NOMO-1 (cell line): ENCODE measurements around the gene DUSP8.
"Not testable (repeated sequence)": the region's sequence is repeated elsewhere in the genome, so short reads cannot be mapped to it uniquely, and the experiment has no call there.

Source experiments
- DNase-seq, 2 experiments: peaks; one replicate each; lab custom pipeline; 2025; ENCODE audit not compliant: unreplicated experiment in 2 of 2; lab: John Stamatoyannopoulos, UW

The DUSP8 gene, protein sequence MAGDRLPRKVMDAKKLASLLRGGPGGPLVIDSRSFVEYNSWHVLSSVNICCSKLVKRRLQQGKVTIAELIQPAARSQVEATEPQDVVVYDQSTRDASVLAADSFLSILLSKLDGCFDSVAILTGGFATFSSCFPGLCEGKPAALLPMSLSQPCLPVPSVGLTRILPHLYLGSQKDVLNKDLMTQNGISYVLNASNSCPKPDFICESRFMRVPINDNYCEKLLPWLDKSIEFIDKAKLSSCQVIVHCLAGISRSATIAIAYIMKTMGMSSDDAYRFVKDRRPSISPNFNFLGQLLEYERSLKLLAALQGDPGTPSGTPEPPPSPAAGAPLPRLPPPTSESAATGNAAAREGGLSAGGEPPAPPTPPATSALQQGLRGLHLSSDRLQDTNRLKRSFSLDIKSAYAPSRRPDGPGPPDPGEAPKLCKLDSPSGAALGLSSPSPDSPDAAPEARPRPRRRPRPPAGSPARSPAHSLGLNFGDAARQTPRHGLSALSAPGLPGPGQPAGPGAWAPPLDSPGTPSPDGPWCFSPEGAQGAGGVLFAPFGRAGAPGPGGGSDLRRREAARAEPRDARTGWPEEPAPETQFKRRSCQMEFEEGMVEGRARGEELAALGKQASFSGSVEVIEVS

DNA sequence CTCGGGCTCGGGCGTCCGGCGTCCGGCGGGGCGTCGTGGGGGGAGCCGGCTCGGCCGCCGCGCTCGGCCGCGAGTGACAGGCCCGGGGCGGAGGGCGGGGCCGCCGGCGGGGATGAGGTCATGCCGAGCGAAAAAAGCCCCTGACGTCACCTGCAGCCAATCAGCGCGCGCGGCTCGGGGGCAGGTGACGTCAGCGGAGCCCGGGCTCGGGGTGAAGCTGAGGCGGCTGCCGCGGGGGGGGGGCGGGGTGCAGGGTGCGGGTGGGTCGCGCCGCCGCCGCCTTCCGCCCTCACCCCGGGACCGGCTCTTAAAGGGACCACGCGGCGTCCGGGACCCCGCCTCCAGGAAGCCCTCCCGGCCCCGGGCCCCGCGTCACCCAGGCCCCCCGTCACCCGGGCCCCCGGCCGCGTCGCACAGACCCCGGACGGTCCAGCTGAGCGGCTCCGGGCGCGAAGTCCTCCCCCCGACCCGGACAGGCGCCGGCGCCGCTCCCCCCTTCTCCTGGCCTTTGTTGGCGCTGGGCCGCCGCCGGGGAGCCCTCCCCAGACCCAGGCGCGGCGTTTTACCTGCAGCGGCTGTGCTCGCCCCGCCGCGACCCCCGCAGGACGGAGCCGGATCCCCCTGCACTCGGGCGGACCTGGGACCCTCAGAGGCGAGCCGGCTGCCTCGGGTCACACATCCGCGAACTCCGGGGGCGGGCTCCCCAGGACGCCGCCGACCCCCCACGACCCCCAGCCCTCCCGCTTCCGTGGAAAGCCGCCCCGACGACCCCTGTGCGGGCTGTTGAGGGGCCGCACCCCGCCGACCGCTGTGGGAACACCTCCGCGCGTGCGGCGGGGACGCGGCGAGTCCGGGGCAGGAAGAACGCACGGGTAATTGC, at the start of gene DUSP8:
Gene DUSP8 (minus strand): TSS at position 75 of the 880 bp plus-strand sequence. CDS start 6,445 bp downstream, outside the sequence.
- peak; percentile 50 to 64 for DNase-seq

DNA sequence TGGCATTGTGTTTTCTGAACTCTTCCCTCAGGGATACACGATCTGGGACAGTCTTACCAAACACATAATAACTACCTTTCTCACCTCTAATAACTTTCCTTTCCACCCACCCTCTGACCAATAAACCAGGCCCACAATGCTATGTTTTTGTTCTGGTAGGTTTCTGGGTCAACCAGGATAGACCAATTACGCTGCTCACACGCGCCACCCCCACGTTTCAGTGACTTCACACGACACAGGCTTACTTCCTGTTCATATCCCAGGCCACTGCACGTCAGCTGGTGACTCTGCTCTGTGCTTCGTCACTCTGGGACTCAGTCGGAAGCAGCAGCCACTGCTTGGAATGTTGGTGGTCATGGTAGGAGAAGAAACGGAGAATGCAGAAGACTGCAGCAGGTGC, 47.4 kb upstream of the DUSP8 start:
- DNase-seq, result no peak

GRCh38 chr11:1618231-1618630, 46.2 kb upstream of the DUSP8 start:
- no peak for DNase-seq

GRCh38 chr11:1608363-1608762, 36.3 kb upstream of the DUSP8 start, which contains the start of gene KRTAP5-3:
Gene KRTAP5-3, minus strand, starts transcription at chr11:1608463. Its CDS starts 78 bp downstream, at chr11:1608385.
- DNase-seq, result no peak

DNA sequence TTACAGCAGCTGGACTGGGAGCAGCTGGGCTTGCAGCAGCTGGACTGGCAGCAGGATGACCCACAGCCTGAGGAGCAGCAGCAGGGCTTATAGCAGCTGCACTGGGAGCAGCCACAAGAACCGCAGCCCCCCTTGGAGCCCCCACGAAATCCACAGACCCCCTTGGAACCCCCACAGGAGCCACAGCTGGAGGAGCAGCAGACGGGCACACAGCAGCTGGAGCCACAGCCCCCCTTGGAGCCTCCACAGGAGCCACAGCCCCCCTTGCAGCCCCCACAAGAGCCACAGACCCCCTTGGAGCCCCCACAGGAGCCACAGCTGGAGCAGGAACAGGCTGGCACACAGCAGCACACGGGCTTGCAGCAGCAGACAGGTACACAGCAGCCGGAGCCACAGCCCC, 35.8 kb upstream of the DUSP8 start:
- DNase-seq, result not testable (repeated sequence)

- not testable (repeated sequence) for DNase-seq
Observed at GRCh38 chr11:1607156-1607845, 35.2 kb upstream of the DUSP8 start.

- peak; percentile 10 to 63 for DNase-seq
Observed at GRCh38 chr11:1605923-1606322, 33.9 kb upstream of the DUSP8 start.

GRCh38 chr11:1604711-1605110, 32.6 kb upstream of the DUSP8 start:
- no peak for DNase-seq

- DNase-seq, result no peak
Observed at GRCh38 chr11:1604181-1604580, 32.1 kb upstream of the DUSP8 start.

DNA sequence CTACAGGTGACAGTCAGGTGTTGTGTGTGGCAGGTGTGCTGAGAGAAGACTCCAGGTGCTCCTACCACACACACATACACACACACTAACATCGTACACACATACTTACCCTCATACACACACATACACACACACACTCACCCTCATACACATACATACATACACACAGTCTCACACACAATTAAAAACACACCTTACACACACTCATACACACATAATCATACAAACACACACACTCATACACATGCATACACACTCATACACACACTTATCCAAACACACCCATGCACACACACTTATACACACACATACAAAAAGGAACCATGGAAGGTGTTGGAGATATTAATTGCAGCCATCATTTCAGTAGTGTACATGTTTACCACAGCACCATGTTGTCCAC, 31.6 kb upstream of the DUSP8 start:
- no peak for DNase-seq

DNA sequence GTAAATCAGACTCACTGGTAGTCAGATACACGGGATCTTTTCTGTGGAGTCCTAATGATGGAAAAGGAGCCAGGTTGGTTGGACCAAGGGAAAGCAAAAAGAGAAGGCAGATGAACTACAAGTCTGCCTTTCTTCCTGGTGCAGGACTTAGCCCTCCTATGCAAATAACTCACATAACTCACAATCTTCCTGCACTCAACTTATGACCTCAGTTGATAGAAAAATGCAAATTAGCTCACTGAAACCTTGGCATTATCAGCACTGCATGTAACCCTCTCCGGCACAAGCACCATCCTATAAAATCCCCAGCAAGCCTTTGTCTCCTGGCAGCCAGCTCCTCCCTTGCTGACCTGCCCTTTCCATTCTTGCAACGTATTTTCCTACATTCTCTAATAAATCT, 29.6 kb upstream of the DUSP8 start:
- DNase-seq, result not testable (repeated sequence)

- DNase-seq, result no peak
Observed at GRCh38 chr11:1600626-1601025, 28.6 kb upstream of the DUSP8 start.

- no peak for DNase-seq
Observed at GRCh38 chr11:1598816-1599215, 26.7 kb upstream of the DUSP8 start.

DNA sequence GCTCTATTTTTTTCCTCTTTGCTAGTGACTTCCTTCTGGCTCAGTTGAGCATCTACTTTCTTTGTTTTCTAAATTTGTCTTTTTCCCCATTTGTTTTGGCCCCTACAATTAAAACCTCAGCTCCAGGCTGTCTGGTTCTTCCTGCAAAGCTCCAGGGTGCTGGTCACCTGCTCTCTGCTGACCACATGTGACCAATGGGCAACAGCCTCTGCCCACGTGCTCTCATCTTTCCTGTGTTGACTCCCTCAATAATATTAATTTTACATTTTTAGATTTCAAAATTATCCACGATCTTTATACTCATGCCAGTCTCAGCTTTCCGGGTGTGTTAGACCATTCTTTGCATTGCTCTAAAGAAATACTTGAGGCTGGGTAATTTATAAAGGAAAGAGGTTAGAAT, 26.3 kb upstream of the DUSP8 start:
- DNase-seq, result not testable (repeated sequence)

- DNase-seq, result no peak
Observed at GRCh38 chr11:1597994-1598380, 25.9 kb upstream of the DUSP8 start, which contains the start of gene KRTAP5-2. Gene KRTAP5-2, minus strand, starts transcription at chr11:1598294. Its CDS starts 44 bp downstream, at chr11:1598250.

GRCh38 chr11:1597331-1597993, 25.4 kb upstream of the DUSP8 start:
- no peak for DNase-seq

GRCh38 chr11:1596576-1597121, 24.6 kb upstream of the DUSP8 start:
- DNase-seq, result not testable (repeated sequence)

DNA sequence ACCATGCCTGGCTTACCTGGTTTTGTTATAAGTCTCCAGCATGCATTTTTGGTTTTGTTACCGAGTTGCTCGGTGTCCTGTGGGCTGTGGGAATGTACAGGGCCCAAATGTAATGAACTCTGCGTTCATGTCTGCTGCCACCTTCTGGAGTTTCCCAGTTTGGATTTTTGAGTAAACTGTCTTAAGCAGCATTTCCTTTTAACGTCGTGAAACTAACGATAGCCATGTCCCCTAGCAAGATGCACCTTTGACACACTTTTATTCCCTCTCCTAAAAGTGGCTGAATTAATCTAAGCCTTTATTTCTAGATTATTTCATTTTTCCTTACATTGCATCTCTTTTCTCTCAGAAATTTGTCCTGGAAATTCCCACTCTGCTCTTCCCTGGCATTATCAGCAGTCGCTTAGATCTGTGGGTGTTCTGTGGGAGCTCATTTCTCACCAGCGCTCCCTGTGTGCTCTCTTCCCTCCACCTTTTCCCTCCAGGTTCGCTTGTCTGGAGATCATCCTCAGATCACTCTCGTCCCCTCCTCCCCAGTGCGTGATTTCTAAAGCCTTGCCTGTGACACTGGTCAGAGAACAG, 24.0 kb upstream of the DUSP8 start:
- not testable (repeated sequence) for DNase-seq

DNA sequence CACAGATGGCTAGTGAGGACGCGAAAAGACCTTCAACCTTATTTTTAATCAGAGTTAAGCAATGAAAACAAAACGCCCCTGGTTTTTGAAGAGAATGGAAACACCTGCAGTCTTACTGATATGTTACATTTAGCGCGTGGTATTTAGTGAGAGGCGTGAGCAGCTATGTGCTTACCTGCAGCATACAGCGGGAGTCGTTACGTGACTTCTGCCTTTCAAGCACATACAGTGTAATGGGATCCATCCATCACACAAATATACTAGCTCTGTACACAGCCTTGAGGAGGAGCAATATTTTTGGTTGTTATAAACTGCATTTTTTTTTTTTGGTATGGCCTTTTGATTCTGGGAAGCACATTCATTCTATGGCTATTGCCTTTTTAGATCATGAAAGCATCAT, 20.6 kb upstream of the DUSP8 start:
- no peak for DNase-seq
